Stimulated activated CD4-positive, alpha-beta T cell treated with anti-CD3 and anti-CD28 coated beads, Interleukin-1b, Interleukin-23, amount 100 ng/mL, for 1 hour (primary cell): ENCODE data around the gene IFT27.
"Not testable (repeated sequence)": the region's sequence is repeated elsewhere in the genome, so short reads cannot be mapped to it uniquely, and the experiment has no call there.

Experiments used
- DNase-seq, 2 donors: peaks; one replicate each; pipeline ENCODE4 v3.0.0-alpha.2; 2020; ENCODE audit warnings: low read depth in 2 of 2

IFT27 gene

GRCh38 chr22:36744413-36744765 is 31.5 kb downstream of the IFT27 start:
- no peak for DNase-seq

DNA sequence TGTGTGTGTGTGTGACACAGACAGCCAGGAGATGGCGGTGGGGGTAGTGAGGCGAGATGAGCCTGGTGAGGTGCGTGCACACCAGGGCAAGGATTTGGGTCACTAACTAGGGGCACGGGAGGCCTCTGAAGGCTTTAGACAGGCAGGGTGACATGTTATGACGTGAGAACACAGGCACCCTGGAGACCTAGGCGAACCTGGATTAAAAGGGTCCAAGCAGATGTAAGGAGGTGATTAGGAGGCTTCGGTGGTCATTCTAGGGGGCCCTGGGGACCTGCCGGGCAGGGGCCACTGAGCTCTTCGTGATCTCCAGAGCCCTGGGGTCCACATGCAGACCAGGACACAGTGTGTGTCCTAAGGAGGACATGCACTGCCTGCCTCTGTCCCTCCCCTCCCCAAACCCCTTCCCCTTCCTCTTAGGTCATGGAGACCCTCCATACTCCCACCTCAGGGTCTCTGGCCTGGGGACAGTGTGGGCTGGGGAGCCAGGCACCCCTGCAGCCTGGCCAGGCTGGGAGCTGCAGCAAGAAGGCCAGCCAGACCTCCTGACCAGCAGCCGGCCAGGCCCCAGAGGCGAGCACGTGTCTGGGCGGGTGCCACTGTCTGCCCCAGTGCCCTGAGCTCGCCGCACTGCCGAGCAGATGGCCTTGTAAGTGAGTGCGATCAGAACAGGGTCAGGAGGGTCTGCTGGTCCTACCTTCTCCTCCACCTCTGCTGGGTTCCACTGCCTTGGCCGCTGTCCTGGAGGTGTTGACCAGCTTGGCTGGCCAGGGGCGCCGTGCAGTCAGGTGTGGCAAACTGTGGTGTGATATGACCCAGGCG is 32.1 kb downstream of the IFT27 start:
- no peak for DNase-seq

DNA sequence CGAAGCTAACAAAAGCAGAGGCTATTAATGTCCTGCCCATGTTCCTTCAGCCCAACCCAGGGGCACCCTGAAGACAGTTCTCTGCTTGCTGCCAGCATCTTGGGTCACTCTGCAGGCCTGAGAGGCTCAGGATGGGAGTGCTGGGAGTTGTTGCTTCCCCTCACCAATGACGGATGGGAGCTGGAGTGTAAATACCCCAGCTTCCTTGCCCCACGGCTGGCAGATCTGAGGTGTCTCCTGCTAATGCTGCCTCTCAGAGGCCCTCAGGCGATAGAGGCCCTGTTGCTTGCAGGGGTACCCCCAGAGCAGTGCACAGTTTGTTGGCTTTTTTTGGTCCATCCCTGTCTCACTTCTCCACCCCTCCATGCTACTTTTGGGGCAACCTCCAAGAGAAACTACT is 32.9 kb downstream of the IFT27 start:
- DNase-seq = no peak

- no peak for DNase-seq
Measured at GRCh38 chr22:36741968-36742367, 34.0 kb downstream of the IFT27 start.

- no peak for DNase-seq
Measured at GRCh38 chr22:36741204-36741793, 34.6 kb downstream of the IFT27 start.

DNA sequence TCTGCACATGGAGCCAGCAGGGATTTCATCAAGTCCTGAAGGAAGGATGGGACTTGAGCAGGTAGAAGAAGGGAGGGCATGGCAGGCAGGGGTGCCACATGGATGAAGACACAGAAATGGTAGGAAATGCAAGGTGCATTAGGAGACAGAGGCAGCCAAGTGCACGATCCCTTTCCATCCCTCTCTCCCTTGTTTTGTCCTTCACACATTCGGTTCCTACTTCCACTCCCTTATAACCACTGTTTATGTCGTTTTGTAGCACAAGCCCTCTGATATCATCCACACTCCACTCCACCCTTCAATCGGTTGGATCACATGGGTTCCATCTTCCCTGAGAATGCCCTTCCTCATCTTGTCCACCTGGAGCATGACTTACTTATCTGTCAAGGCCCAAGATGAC is 35.2 kb downstream of the IFT27 start:
- DNase-seq = no peak

GRCh38 chr22:36739185-36739584 is 36.7 kb downstream of the IFT27 start:
- DNase-seq = no peak

GRCh38 chr22:36738416-36739020 is 37.4 kb downstream of the IFT27 start:
- no peak for DNase-seq

GRCh38 chr22:36737776-36738175 is 38.1 kb downstream of the IFT27 start:
- no peak for DNase-seq

DNA sequence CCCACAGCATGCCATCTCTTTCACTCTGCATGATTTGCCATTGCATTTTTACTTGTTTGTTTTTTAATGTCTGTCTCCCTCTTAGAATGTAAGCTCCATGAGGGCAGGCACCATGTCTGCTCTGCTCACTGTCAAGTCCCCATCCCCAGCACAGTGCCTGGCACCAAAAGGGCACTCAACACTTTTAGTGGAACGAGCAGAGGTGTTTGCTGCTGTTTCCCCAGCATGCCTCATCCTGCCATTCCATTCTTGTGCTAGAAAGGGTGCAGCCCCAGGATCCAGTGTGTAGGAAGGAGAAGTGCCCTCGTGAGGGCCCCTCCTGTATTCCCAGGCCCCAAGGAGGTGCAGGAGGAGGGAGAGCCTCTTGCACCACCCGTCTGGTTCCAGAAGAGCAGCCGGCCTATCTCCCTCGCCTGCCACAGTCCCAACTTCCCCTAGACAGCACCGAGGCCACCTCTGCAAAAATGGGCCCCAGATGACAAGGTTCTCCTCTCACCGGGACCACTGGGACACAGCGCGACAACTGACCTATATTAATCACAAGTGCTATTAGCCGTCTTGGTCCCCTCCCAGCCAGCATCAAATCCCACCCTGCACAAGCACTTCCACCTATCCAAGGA is 39.1 kb downstream of the IFT27 start:
- no peak for DNase-seq

GRCh38 chr22:36734171-36735058 is 41.5 kb downstream of the IFT27 start:
- DNase-seq = no peak

DNA sequence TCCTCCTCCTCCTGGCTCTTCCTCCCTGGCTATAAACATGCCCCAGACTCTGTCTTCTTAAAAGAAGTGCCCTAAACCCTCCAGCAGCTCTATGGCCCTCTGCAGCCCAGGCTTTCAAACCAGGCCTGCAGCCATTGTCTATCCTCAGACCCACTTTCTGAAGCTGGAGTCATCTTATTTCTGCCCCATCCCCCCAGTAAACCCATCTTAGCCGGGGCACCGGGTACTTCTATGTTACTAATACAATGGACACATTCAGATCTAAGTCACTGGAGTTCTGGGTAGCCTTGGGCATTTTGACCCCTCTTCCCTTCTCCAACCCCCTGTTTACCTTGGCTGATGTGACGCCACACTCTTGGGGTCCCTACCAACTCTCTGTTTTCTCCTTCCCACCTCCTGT is 42.6 kb downstream of the IFT27 start:
- no peak for DNase-seq

DNA sequence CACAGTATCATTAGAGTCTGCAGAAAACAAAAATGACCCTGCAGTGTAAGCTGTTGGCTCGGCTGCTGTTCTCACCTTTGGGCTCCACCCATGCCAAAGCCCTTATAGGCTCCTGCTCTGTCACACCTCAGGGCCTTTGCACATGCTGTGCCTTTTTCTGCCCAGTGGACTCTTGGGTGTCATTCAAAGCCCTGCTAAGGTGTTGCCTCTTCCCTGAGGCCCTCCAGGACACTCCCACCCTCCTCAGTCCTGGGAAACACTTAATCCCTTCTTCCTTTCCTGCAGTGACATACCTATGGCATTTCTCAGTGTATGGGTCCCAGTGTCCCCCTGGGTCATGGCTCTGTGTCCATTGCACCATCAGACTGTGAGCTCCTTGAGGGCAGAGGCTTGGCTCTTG is 43.3 kb downstream of the IFT27 start:
- DNase-seq = no peak

- no peak for DNase-seq
Measured at GRCh38 chr22:36731916-36732315, 44.0 kb downstream of the IFT27 start.

- DNase-seq = not testable (repeated sequence)
Measured at GRCh38 chr22:36731321-36731720, 44.6 kb downstream of the IFT27 start.

DNA sequence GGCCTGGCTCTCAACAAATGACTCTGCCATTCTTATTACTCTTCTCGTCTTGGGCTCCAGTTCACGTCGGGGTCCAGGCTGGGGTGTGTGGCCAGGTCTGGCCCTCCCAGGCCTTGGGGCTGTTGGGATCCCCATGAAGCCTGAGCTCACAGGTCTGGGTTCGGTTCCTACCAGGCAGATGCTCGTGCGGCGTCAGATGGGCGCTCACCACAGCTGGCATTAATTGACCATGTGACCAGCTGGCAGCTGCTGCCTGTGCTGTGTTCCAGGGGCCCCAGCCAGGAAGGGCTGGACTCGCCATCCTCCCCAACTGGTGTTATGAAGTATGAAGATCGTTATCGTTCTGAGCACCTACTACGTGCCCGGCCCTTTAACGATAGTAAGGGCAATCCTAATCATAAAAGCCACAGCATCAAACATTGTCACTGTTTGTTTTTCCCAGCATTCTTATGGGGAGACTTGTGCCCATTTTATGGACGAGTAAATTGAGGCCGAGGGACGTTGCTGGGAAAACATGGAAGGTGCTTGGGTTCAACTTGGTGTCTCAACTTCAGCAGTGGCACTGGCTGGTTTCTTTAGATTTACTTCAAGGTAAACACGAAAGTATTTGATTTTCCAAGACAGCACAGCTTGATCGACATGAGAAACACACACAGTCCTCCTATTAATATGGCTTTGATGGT is 45.6 kb downstream of the IFT27 start:
- no peak for DNase-seq

DNA sequence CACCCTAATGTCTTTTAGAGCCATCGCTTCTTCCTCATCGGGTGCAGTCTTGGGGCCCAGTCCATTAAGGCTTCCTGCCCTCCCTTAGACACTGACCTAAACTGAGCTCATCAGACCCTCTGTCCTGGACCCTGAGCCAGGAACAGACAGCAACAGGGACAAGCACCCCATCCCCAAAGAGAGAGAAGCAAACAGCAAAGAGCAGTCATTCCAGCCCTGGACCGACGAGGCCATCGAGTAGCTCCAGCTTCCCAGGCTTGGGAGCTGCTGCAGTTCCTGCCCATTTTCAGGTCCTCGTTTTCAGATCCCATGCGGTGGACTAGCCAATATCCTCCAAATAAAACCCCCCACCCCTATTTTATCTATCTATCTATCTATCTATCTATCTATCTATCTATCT is 46.6 kb downstream of the IFT27 start:
- no peak for DNase-seq

DNA sequence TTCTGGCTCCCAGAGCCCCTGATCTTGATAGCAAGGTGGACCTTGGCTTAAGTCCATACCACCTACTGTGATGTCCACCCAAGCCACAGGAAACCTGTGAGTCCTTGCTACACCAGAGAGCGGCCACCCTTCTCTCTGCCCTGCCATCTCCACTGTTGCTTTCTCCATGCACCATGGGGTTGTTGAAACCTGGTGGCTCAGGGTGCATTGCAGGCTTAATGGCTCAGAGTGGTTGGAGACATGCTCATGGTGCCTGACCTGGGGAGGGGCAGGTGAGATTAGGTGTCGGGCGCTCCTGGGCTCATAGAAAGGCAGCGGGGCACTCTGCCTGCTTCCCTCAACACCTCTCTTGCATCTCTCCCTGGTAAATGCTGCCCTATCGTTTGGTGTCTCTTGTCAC is 47.4 kb downstream of the IFT27 start:
- no peak for DNase-seq

GRCh38 chr22:36727927-36728488 is 47.9 kb downstream of the IFT27 start:
- DNase-seq = no peak

- DNase-seq = no peak
Measured at GRCh38 chr22:36727110-36727509, 48.8 kb downstream of the IFT27 start.

DNA sequence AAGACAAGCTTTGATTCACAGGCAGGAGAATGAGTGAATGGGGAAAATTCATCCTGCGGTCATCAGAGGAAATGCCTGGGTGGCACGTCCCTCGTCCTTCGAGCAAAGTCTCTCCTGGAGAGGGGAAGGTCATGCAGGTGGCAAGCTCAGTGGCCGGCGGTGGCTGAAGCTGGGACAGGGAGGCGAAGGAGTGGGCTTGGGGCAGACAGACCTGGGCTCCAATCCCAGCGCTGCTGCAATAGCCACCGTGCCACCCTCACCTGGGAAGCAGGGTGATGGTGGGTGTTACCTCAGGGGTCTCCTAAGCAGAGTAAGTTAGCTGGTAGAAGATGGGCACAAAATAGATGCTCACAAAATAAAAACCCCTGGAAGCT is 49.9 kb downstream of the IFT27 start:
- DNase-seq = no peak
